Measurements from ENCODE around the gene KLHL3.
A peak's percentile ranks its signal among the peaks of the same experiment; 100 is the strongest.

- TF ChIP-seq CTCF (IDR thresholded peaks at IDR 0.05) (peak; percentile 75 to 87 (median 79)), EP300 (IDR thresholded peaks at IDR 0.05; ENCODE audit: low read depth) (no peak)
Observed at GRCh38 chr5:137778772-137779564, 43.1 kb upstream of the KLHL3 start.

Measured in transverse colon (tissue), 3 donors.